Measurements from ENCODE around the gene FAM20A. TPM values are rescaled to one million over a fixed set of nuclear protein-coding genes. Genes with fewer than 3 reads are reported as not detected.
A peak's percentile ranks its signal among the peaks of the same experiment; 100 is the strongest.

Gene FAM20A
- polyA plus RNA-seq, 1 donor = 10.2 TPM

DNA sequence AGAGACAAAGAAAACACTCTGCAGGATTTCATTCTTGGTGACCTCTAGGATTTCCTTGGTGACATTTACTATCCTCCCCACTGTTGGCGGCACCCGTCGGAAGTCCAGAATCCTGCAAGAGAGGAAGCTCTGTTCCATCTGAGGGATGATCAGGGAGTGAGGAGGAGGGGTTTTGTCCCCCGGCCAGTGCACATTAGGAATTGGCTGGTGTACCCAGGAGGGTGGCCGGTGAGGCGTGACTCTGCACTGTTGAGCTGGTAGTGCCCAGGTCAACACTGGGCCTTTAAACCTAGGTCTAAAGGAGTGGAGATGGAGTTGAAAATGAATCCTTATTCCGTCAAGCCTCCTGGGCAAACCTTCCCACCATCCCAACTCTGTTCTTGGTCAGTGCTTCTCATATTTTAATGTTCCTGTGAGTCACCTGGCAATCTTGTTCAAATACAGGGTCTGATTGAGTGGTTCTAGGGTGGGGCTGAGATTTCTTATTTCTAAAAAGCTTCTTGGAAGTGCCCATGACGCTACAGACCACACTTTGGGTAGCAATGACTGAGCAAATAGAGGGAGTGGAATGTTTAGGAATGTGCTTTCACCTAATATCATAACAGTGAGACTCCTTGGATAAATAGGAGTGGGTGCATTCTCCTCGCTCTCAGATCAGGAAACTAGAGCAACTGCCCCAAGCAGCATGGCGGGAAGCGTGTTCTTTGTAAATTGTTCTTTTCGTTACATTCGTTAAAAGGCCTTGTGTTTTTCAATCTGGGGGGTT lies 58.3 kb downstream of the FAM20A start:
- Histone ChIP-seq H3K4me3 (ENCODE audit: low read length) (no peak overlapping the region), H3K27me3 (ENCODE audit: control insufficient read depth, insufficient read depth, low read length) (no peaks in the 10 kb centered on the region), H3K27ac (ENCODE audit: low read length) (no peak overlapping the region), H3K4me1 (ENCODE audit: control insufficient read depth, insufficient read depth, low read length) (no peaks in the 10 kb centered on the region), H3K9me3 (ENCODE audit: control insufficient read depth, low read depth, low read length) (no peaks in the 10 kb centered on the region), H3K36me3 (ENCODE audit: control insufficient read depth, insufficient read depth, low read length) (peaks cover 26% of the 10 kb centered on the region)
- no peak for DNase-seq
- WGBS (ENCODE audit: insufficient coverage, low lambda C conversion rate) = 67% methylated on average over 4 of the region's 13 CpGs

DNA sequence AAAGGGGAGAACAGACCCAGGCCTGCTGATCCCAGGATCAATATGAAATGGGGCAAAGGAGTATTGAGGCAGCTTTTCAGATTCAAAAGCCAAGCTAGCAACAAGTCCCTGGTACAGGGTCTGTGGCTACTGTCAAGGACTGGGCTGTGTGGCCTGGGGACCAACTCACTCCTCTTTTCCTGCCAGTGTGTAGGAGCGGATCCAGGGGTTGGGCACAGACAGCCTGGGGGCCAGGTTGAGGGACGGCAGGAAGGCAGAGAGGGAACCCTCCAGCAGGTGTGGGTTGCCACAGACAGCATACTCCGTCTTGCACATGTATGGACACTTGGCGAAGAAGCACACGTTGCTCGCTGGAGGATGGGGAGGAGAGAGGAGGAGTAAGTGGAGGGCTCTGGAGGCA lies 59.4 kb downstream of the FAM20A start:
- Histone ChIP-seq H3K9me3 (ENCODE audit: control insufficient read depth, low read depth, low read length) (no peaks in the 10 kb centered on the region), H3K27me3 (ENCODE audit: control insufficient read depth, insufficient read depth, low read length) (no peaks in the 10 kb centered on the region), H3K27ac (ENCODE audit: low read length) (no peak overlapping the region), H3K36me3 (ENCODE audit: control insufficient read depth, insufficient read depth, low read length) (peaks cover 37% of the 10 kb centered on the region), H3K4me3 (ENCODE audit: low read length) (no peak overlapping the region), H3K4me1 (ENCODE audit: control insufficient read depth, insufficient read depth, low read length) (no peaks in the 10 kb centered on the region)
- WGBS (ENCODE audit: insufficient coverage, low lambda C conversion rate) = 100% methylated on average over 1 of the region's 6 CpGs
- no peak for DNase-seq

DNA sequence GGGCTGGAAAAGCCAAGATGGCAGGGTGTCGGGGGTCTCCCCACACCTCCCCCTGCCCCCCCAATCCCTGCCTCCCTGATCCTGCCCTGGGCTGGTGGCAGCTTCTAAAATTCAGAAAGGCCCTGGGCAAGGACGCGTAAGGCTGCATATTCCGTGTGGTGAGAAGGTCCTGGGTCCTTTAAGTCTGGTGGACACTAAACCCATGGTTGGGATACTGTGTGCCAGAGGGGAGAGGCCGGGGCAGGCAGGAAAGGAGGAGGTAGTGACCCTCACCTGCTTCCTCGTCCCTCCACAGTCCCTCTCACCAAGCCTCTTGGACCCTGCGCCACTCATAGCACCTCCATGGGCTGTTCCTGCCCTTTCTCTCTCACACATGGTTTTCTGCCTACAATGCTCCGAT lies 60.2 kb downstream of the FAM20A start:
- Histone ChIP-seq H3K4me3 (ENCODE audit: low read length) (no peak overlapping the region), H3K9me3 (ENCODE audit: control insufficient read depth, low read depth, low read length) (no peaks in the 10 kb centered on the region), H3K27ac (ENCODE audit: low read length) (no peak overlapping the region), H3K36me3 (ENCODE audit: control insufficient read depth, insufficient read depth, low read length) (peaks cover 41% of the 10 kb centered on the region), H3K4me1 (ENCODE audit: control insufficient read depth, insufficient read depth, low read length) (peaks cover 3% of the 10 kb centered on the region), H3K27me3 (ENCODE audit: control insufficient read depth, insufficient read depth, low read length) (no peaks in the 10 kb centered on the region)
- WGBS (ENCODE audit: insufficient coverage, low lambda C conversion rate) = no CpG with 5 or more reads among the region's 8 CpGs
- DNase-seq = no peak

- DNase-seq = peak; percentile 21 to 62
- no peak overlapping the region for H3K4me3 ChIP-seq (ENCODE audit: low read length)
- H3K4me1 ChIP-seq (ENCODE audit: control insufficient read depth, insufficient read depth, low read length) = peaks cover 10% of the 10 kb centered on the region
- no peak overlapping the region for H3K27ac ChIP-seq (ENCODE audit: low read length)
- WGBS (ENCODE audit: insufficient coverage, low lambda C conversion rate) = no CpG with 5 or more reads among the region's 20 CpGs
- no peaks in the 10 kb centered on the region for H3K9me3 ChIP-seq (ENCODE audit: control insufficient read depth, low read depth, low read length)
- H3K27me3 ChIP-seq (ENCODE audit: control insufficient read depth, insufficient read depth, low read length) = no peaks in the 10 kb centered on the region
- H3K36me3 ChIP-seq (ENCODE audit: control insufficient read depth, insufficient read depth, low read length) = peaks cover 53% of the 10 kb centered on the region
These were observed 61.4 kb downstream of the FAM20A start for GRCh38 chr17:68539548-68540467.

- Histone ChIP-seq H3K4me3 (ENCODE audit: low read length) (no peak overlapping the region), H3K27ac (ENCODE audit: low read length) (peak overlapping the region; percentile 72), H3K36me3 (ENCODE audit: control insufficient read depth, insufficient read depth, low read length) (peaks cover 61% of the 10 kb centered on the region), H3K9me3 (ENCODE audit: control insufficient read depth, low read depth, low read length) (no peaks in the 10 kb centered on the region), H3K27me3 (ENCODE audit: control insufficient read depth, insufficient read depth, low read length) (no peaks in the 10 kb centered on the region), H3K4me1 (ENCODE audit: control insufficient read depth, insufficient read depth, low read length) (peaks cover 10% of the 10 kb centered on the region)
- WGBS (ENCODE audit: insufficient coverage, low lambda C conversion rate) = 0% methylated on average over 1 of the region's 3 CpGs
- peak; percentile 40 to 61 for DNase-seq
These were observed 65.2 kb downstream of the FAM20A start for GRCh38 chr17:68535922-68536321.

DNA sequence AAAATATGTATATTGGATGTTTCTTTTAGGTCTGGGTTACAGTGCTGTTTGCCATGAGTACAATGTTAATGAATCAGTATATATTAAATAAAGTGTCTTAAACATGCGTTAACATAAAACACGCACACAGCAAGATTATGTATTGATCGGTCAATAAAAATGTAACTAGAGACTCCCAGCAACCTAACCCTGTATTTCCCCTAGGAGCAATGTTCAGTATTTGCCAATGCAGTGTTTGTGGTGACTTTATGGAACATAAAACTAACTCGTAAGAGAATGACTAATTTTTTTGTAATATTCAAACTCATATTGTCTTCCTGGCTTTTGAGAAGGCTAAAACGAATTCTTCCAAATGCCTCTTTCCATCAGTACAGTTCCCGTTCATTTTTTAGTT lies 66.5 kb downstream of the FAM20A start:
- Histone ChIP-seq H3K4me3 (ENCODE audit: low read length) (no peak overlapping the region), H3K9me3 (ENCODE audit: control insufficient read depth, low read depth, low read length) (no peaks in the 10 kb centered on the region), H3K27me3 (ENCODE audit: control insufficient read depth, insufficient read depth, low read length) (no peaks in the 10 kb centered on the region), H3K36me3 (ENCODE audit: control insufficient read depth, insufficient read depth, low read length) (peaks cover 59% of the 10 kb centered on the region), H3K4me1 (ENCODE audit: control insufficient read depth, insufficient read depth, low read length) (peaks cover 10% of the 10 kb centered on the region), H3K27ac (ENCODE audit: low read length) (no peak overlapping the region)
- no peak for DNase-seq
- 95% methylated on average over 4 of the region's 6 CpGs for WGBS (ENCODE audit: insufficient coverage, low lambda C conversion rate)

DNA sequence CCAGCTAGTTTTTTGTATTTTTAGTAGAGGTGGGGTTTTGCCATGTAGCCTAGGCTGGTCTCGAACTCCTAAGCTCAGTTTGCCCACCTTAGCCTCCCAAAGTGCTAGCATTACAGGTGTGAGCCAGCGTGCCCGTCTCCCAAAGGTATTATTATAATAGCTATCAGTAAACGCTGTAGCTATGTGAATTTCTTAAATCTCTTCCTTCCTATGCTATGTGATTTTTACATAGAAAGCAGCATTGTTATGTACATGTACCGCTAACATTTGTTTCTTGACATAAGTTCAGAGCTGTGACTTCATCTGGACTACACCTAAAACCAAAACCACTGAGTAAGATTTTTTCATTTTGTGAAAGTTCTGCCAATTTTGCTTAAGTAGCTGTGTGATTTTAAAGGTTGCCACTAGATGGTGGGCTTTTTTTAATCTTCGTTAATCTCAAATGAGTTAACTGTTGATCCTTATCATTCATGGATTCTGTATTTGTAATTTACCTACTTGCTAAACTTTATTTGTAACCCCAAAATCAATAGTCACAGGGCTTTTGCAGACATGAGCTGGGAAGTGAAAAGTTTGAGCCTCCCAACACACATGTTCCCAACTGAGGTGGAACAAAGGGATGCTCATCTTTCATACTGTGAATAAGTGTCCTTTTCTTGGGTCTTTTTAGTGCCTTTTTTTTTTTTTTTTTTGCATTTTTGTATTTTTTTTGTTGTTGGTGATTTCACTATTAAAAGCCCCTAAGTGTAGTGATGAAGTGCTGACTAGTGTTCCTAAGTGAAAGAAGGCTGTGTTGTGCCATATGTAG lies 67.1 kb downstream of the FAM20A start:
- WGBS (ENCODE audit: insufficient coverage, low lambda C conversion rate) = 100% methylated on average over 1 of the region's 6 CpGs

GRCh38 chr17:68532826-68533225 lies 68.3 kb downstream of the FAM20A start:
- H3K36me3 ChIP-seq (ENCODE audit: control insufficient read depth, insufficient read depth, low read length) = peaks cover 65% of the 10 kb centered on the region
- no peaks in the 10 kb centered on the region for H3K27me3 ChIP-seq (ENCODE audit: control insufficient read depth, insufficient read depth, low read length)
- WGBS (ENCODE audit: insufficient coverage, low lambda C conversion rate) = 100% methylated on average over 2 of the region's 3 CpGs
- no peak for DNase-seq
- no peak overlapping the region for H3K4me3 ChIP-seq (ENCODE audit: low read length)
- no peaks in the 10 kb centered on the region for H3K9me3 ChIP-seq (ENCODE audit: control insufficient read depth, low read depth, low read length)
- H3K4me1 ChIP-seq (ENCODE audit: control insufficient read depth, insufficient read depth, low read length) = peaks cover 10% of the 10 kb centered on the region
- no peak overlapping the region for H3K27ac ChIP-seq (ENCODE audit: low read length)

More for the DNA sequence above, 67.1 kb downstream of the FAM20A start:
- Histone ChIP-seq H3K27ac (ENCODE audit: low read length) (no peak overlapping the region), H3K4me1 (ENCODE audit: control insufficient read depth, insufficient read depth, low read length) (peaks cover 10% of the 10 kb centered on the region), H3K27me3 (ENCODE audit: control insufficient read depth, insufficient read depth, low read length) (no peaks in the 10 kb centered on the region), H3K4me3 (ENCODE audit: low read length) (no peak overlapping the region), H3K36me3 (ENCODE audit: control insufficient read depth, insufficient read depth, low read length) (peaks cover 65% of the 10 kb centered on the region), H3K9me3 (ENCODE audit: control insufficient read depth, low read depth, low read length) (no peaks in the 10 kb centered on the region)
- DNase-seq = no peak

DNA sequence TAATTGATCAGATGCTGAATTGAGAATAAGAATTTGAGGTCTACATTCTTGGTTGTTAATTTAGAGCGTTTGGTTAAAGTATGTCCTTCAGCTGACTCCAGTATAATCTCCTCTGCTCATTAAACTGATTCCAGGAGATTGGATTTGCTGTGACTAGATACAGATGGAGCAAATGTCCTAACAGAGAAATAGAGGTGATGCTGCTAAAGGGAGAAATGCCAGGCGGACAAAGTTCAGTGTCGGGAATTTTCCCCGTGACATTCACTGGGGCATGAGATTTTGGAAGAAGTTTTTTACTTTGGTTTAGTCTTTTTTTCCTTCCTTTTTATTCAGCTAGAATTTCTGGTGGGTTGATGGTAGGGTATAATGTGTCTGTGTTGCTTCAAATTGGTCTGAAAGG lies 69.9 kb downstream of the FAM20A start:
- Histone ChIP-seq H3K36me3 (ENCODE audit: control insufficient read depth, insufficient read depth, low read length) (peaks cover 65% of the 10 kb centered on the region), H3K27ac (ENCODE audit: low read length) (no peak overlapping the region)
- DNase-seq = no peak

DNA sequence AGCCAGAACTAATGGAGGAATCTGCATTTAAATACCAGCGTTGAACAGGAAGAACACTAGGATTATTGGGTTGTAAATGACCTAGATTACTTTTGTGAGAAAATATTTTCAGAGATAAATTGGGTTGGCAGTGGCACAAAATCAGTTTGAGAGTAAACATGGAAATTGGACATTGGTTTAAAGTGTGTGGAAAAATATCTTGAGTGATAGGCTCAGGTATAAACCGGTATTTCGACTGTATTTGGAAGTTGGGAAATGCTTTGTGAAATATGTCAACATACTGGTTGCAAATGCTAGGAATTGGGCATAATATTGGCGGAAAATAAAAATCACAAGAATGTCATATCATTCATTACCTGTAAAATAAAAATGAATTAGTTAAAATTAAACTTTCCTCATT lies 73.9 kb downstream of the FAM20A start:
- Histone ChIP-seq H3K36me3 (ENCODE audit: control insufficient read depth, insufficient read depth, low read length) (peaks cover 78% of the 10 kb centered on the region), H3K27me3 (ENCODE audit: control insufficient read depth, insufficient read depth, low read length) (no peaks in the 10 kb centered on the region), H3K27ac (ENCODE audit: low read length) (no peak overlapping the region), H3K9me3 (ENCODE audit: control insufficient read depth, low read depth, low read length) (no peaks in the 10 kb centered on the region), H3K4me3 (ENCODE audit: low read length) (no peak overlapping the region), H3K4me1 (ENCODE audit: control insufficient read depth, insufficient read depth, low read length) (no peaks in the 10 kb centered on the region)
- 61% methylated on average over 4 of the region's 4 CpGs for WGBS (ENCODE audit: insufficient coverage, low lambda C conversion rate)
- DNase-seq = no peak

More for the DNA sequence above, 69.9 kb downstream of the FAM20A start:
- no peaks in the 10 kb centered on the region for H3K9me3 ChIP-seq (ENCODE audit: control insufficient read depth, low read depth, low read length)
- WGBS (ENCODE audit: insufficient coverage, low lambda C conversion rate) = 100% methylated on average over 3 of the region's 4 CpGs
- no peak overlapping the region for H3K4me3 ChIP-seq (ENCODE audit: low read length)
- peaks cover 7% of the 10 kb centered on the region for H3K4me1 ChIP-seq (ENCODE audit: control insufficient read depth, insufficient read depth, low read length)
- no peaks in the 10 kb centered on the region for H3K27me3 ChIP-seq (ENCODE audit: control insufficient read depth, insufficient read depth, low read length)

Measured in large intestine (tissue), 3 donors.